ENCODE results near the gene SAXO1.

The SAXO1 gene

GRCh38 chr9:18922161-18922885 is 110.7 kb downstream of the SAXO1 start:
- no peak overlapping the region for H3K4me3 ChIP-seq (ENCODE audit: low read depth, low read length)
- TF ChIP-seq CTCF (IDR thresholded peaks at IDR 0.05; ENCODE audit: low read depth, low read length, missing control alignments), result no peak
- DNase-seq (ENCODE audit: low read depth), result no peak
- in situ Hi-C loops (cut with HindIII; ENCODE audit: low sequenced_read_pairs), result no loop called here

GRCh38 chr9:18921366-18922075 is 111.5 kb downstream of the SAXO1 start:
- TF ChIP-seq CTCF (IDR thresholded peaks at IDR 0.05; ENCODE audit: low read depth, low read length, missing control alignments), result no peak
- no peak overlapping the region for H3K4me3 ChIP-seq (ENCODE audit: low read depth, low read length)
- DNase-seq (ENCODE audit: low read depth), result no peak
- in situ Hi-C loops (cut with HindIII; ENCODE audit: low sequenced_read_pairs), result no loop called here

- in situ Hi-C loops (cut with HindIII; ENCODE audit: low sequenced_read_pairs), result no loop called here
- no peak for TF ChIP-seq CTCF (IDR thresholded peaks at IDR 0.05; ENCODE audit: low read depth, low read length, missing control alignments)
- DNase-seq (ENCODE audit: low read depth), result no peak
- no peak overlapping the region for H3K4me3 ChIP-seq (ENCODE audit: low read depth, low read length)
Observed at GRCh38 chr9:18920141-18921084, 112.6 kb downstream of the SAXO1 start.

- in situ Hi-C loops (cut with HindIII; ENCODE audit: low sequenced_read_pairs), result no loop called here
Observed at GRCh38 chr9:18911714-18912342, 121.2 kb downstream of the SAXO1 start.

DNA sequence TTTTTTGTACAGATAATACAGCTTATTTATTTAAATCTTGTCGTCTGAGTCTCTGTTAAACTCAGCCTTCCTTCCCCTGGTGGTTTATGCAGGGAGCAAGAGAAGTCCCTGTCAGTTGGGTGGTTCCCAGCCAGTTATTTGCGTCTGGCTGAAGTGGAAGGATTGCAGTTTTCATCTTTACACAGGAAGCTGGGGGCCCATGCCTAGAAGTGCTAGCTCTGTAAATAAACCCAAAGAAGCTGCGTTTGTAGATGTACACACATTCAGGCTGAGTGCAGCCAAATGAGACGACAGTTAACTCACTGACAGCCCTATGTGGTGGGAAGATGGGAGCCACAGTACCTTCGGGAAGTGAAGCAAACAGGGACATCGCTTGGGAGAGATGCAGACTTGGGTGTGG is 122.1 kb downstream of the SAXO1 start:
- no peak overlapping the region for H3K4me3 ChIP-seq (ENCODE audit: low read depth, low read length)
- in situ Hi-C loops (cut with HindIII; ENCODE audit: low sequenced_read_pairs), result no loop called here
- TF ChIP-seq CTCF (IDR thresholded peaks at IDR 0.05; ENCODE audit: low read depth, low read length, missing control alignments), result no peak
- no peak for DNase-seq (ENCODE audit: low read depth)

More at GRCh38 chr9:18911714-18912342, 121.2 kb downstream of the SAXO1 start:
- no peak for DNase-seq (ENCODE audit: low read depth)
- no peak for TF ChIP-seq CTCF (IDR thresholded peaks at IDR 0.05; ENCODE audit: low read depth, low read length, missing control alignments)
- no peak overlapping the region for H3K4me3 ChIP-seq (ENCODE audit: low read depth, low read length)

DNA sequence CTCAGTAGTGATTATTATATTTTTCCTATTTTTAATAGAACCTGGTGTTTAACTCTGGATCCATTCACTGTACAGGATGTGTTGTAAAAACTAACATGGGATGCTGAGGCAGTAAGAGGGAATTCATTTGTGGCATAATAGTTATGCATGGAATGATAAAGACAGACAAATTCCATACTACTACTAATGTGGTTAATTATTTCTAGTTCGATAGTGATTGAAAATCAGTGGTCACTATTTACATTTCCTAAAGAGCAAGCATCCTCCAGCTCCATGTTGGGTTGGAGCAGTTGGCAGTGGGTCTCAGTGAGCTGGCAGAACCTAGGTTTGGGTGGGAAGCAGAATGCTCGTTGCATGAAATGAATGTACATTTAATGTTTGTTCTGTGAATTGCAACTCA is 122.6 kb downstream of the SAXO1 start:
- DNase-seq (ENCODE audit: low read depth), result no peak
- no peak overlapping the region for H3K4me3 ChIP-seq (ENCODE audit: low read depth, low read length)
- TF ChIP-seq CTCF (IDR thresholded peaks at IDR 0.05; ENCODE audit: low read depth, low read length, missing control alignments), result no peak
- in situ Hi-C loops (cut with HindIII; ENCODE audit: low sequenced_read_pairs), result no loop called here

Measured in astrocyte of the cerebellum (primary cell).